H1 (cell line): ENCODE data around the gene RAB11FIP3. TPM values are rescaled to one million over a fixed set of nuclear protein-coding genes. Genes with fewer than 3 reads are reported as not detected.

Experiments
- BACH1 ChIP-seq: IDR thresholded peaks from 2 replicates; pipeline ENCODE4 v1.6.1; 2012; ENCODE audit warnings: low read length, improper control_type of control experiment
- GABPA ChIP-seq: IDR thresholded peaks from 2 replicates; pipeline ENCODE4 v1.6.1; 2011; ENCODE audit warnings: mild to moderate bottlenecking, low read length, moderate library complexity, borderline replicate concordance; ENCODE audit not compliant: insufficient read depth
- KDM1A ChIP-seq: fragments of 200-600, 300-600 bp; sonication (generic); IDR thresholded peaks from 2 replicates; pipeline ENCODE4 v1.7.1; 2016; ENCODE audit warnings: mild to moderate bottlenecking, low read length, borderline replicate concordance
- TBP ChIP-seq: IDR thresholded peaks from 2 replicates; pipeline ENCODE4 v1.6.1; 2011; ENCODE audit warnings: low read depth, low read length, improper control_type of control experiment
- TEAD4 ChIP-seq: IDR thresholded peaks from 2 replicates; pipeline ENCODE4 v1.6.1; 2012; ENCODE audit warnings: low read depth, low read length, inconsistent platforms, mixed read lengths
- polyA plus RNA-seq, 7 experiments: library from polyadenylated mRNA; depleted of rRNA in 3 of 7; stranded (reverse) in 5 of 7; unstranded in 2 of 7; fragments of >200 nt in 5 of 7; fragments of 200-250 nt in 2 of 7; gene quantifications; 1 replicate in 5 of 7; 2 replicates in 1 of 7; 4 replicates in 1 of 7; pipeline versions ENCODE4 v1.2.1 to v1.2.3, GENCODE V29; 2011 to 2013; ENCODE audit warnings: missing spikeins in 2 of 7, mixed read lengths in 2 of 7
- total RNA-seq: library from RNA; stranded (reverse); fragmentation: NEBNext Ultra II Directional; extraction: Animal tissue kit (Norgen Biotek cat#: 25700); gene quantifications from 2 replicates; pipeline ENCODE4 v1.2.1, GENCODE V29; 2021
- TF ChIP-seq, protein P1 (sequence below): IDR thresholded peaks from 2 replicates; pipeline ENCODE4 v1.6.1; 2011; ENCODE audit warnings: low read depth, mild to moderate bottlenecking, low read length; ENCODE audit not compliant: insufficient read depth

RAB11FIP3 gene
- total and polyA plus RNA-seq, 2 of the 8 experiments (the other 6 are each of a cell fraction or from before 2014, with no cell fraction given) = 9.3 to 35.2 TPM

DNA sequence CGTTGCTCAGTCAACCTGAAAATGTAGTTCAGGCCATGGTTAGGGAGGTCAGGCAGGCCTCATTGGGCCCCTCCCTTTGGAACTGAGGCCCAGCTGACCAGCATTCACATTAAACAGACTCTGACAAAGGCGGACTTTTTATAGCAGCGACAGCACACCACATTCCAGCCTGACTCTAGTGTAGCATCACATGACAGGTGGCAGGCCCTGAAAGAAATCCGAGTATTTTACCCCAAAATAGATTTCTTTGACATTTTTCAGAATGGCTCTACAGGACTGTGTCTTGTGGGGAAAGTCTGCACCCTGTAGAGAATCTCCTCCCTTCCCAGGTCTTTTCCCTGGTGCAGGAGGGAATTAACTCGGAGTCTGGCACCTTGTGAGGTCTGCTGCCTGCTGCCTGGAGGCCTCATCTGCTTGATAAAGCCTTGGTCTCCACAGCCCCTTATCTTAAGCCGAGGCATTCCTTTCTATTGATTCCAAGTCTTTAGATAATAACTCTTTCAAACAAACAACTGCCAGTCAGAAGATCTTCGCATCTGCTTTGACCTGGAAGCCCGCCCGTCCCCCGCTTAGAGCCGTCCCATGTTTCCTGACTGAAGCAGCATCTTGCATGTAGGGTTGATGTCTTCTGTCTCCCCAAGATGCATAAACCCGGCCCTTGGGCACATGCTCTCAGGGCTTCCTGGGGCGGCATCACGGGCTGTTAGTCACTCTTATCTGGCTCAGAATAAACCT lies 58.1 kb downstream of the RAB11FIP3 start (continued):
- TF ChIP-seq KDM1A = no peak
- TF ChIP-seq BACH1 = no peak
- TF ChIP-seq, protein P1, sequence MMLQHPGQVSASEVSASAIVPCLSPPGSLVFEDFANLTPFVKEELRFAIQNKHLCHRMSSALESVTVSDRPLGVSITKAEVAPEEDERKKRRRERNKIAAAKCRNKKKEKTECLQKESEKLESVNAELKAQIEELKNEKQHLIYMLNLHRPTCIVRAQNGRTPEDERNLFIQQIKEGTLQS = no peak
- no peak for TF ChIP-seq GABPA
- no peak for TF ChIP-seq TBP
- 0 out of 2 replicates have a peak, but pooled peaks have one; percentile 45 for TF ChIP-seq TEAD4
